Measurements from ENCODE around the gene OLIG2. TPM values are rescaled to one million over a fixed set of nuclear protein-coding genes. Genes with fewer than 3 reads are reported as not detected.

Gene OLIG2
- total and polyA plus RNA-seq, 2 of the 13 experiments (the other 11 are each of a cell fraction or from before 2014, with no cell fraction given), result not detected

DNA sequence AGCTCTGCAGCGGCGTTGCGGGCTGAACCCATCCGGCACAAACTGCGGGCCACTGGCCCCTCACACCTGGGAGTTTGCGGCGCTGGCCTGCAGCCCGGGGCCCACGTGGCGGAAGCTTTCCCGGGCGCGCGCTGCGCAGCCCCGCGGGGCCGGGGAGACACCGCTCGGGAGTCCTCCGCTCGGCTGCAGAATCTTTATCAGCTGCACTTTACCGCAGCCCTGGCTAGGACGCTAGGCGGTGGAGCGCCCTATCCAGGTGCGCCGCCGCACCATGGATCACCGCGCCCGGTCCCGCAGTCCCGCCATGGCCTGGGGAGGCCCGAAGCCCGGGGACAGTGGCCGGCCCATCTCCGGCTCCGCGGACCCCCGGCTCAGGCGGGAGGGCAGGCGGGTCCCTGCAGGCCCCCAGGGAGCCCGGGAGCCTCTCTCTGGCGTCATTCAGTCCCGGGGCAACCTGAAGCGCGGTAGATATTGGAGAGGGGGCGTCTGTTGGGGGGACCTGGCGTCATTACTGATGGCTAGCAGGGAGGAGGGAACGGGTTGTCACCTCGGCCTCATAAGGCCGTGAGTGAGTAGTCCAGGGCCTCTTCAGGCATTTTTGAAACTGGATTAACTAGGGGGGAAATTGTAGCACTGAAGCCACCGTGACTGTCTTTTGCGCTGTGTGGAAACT is 5.7 kb upstream of the OLIG2 start (continued):
- TF ChIP-seq, protein P1, sequence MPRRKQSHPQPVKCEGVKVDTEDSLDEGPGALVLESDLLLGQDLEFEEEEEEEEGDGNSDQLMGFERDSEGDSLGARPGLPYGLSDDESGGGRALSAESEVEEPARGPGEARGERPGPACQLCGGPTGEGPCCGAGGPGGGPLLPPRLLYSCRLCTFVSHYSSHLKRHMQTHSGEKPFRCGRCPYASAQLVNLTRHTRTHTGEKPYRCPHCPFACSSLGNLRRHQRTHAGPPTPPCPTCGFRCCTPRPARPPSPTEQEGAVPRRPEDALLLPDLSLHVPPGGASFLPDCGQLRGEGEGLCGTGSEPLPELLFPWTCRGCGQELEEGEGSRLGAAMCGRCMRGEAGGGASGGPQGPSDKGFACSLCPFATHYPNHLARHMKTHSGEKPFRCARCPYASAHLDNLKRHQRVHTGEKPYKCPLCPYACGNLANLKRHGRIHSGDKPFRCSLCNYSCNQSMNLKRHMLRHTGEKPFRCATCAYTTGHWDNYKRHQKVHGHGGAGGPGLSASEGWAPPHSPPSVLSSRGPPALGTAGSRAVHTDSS (CRISPR knock-in tag; conservative IDR thresholded peaks at IDR 0.05), result no peak
- TF ChIP-seq ZNF704 (CRISPR knock-in tag; IDR thresholded peaks at IDR 0.05; ENCODE audit: borderline replicate concordance), result no peak
- no peak for TF ChIP-seq MTF2 (CRISPR knock-in tag; IDR thresholded peaks at IDR 0.05; ENCODE audit: borderline replicate concordance)
- no peak for TF ChIP-seq ZNF616 (CRISPR knock-in tag; IDR thresholded peaks at IDR 0.05; ENCODE audit: low read depth)
- no peak for TF ChIP-seq CHCHD3 (CRISPR knock-in tag; IDR thresholded peaks at IDR 0.05)
- no peak for TF ChIP-seq ZNF136 (CRISPR knock-in tag; IDR thresholded peaks at IDR 0.05; ENCODE audit: low read depth)
- TF ChIP-seq, protein P2, sequence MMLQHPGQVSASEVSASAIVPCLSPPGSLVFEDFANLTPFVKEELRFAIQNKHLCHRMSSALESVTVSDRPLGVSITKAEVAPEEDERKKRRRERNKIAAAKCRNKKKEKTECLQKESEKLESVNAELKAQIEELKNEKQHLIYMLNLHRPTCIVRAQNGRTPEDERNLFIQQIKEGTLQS (CRISPR knock-in tag; IDR thresholded peaks at IDR 0.05), result no peak
- TF ChIP-seq JUND (CRISPR knock-in tag; IDR thresholded peaks at IDR 0.05), result no peak
- no peak for TF ChIP-seq MAFF (IDR thresholded peaks at IDR 0.05; ENCODE audit: low read depth, low read length)
- TF ChIP-seq, protein P3, sequence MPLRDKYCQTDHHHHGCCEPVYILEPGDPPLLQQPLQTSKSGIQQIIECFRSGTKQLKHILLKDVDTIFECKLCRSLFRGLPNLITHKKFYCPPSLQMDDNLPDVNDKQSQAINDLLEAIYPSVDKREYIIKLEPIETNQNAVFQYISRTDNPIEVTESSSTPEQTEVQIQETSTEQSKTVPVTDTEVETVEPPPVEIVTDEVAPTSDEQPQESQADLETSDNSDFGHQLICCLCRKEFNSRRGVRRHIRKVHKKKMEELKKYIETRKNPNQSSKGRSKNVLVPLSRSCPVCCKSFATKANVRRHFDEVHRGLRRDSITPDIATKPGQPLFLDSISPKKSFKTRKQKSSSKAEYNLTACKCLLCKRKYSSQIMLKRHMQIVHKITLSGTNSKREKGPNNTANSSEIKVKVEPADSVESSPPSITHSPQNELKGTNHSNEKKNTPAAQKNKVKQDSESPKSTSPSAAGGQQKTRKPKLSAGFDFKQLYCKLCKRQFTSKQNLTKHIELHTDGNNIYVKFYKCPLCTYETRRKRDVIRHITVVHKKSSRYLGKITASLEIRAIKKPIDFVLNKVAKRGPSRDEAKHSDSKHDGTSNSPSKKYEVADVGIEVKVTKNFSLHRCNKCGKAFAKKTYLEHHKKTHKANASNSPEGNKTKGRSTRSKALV (CRISPR knock-in tag; IDR thresholded peaks at IDR 0.05), result peak; percentile 82

All from HepG2 (cell line).